Stimulated activated naive CD8-positive, alpha-beta T cell treated with anti-CD3 and anti-CD28 coated beads, Interleukin-15, amount 100 ng/mL, for 72 hours (primary cell): ENCODE results near the gene TMEM200B.
"Not testable (repeated sequence)": the region's sequence is repeated elsewhere in the genome, so short reads cannot be mapped to it uniquely, and the experiment has no call there.

Experiments used
- ATAC-seq: fragments of 150-1000 bp; cut with Tn5 transposase; 2 replicates; pipeline ENCODE4 v1.10.0; 2021; ENCODE audit warnings: mild to moderate bottlenecking, moderate library complexity
- DNase-seq, 2 donors: peaks; one replicate each; pipeline ENCODE4 v3.0.0; 2021 to 2022
- H3K27ac Mint-ChIP-seq, 2 donors: one replicate each; pipeline ENCODE4 v1.8.0; 2022; ENCODE audit warnings: mild to moderate bottlenecking in 2 of 2, mixed read lengths in 2 of 2, moderate library complexity in 2 of 2
- H3K27me3 Mint-ChIP-seq: one replicate; pipeline ENCODE4 v1.8.0; 2022; ENCODE audit warnings: mixed read lengths
- H3K4me1 Mint-ChIP-seq: one replicate; pipeline ENCODE4 v1.8.0; 2022; ENCODE audit warnings: mild to moderate bottlenecking, mixed read lengths
- H3K4me3 Mint-ChIP-seq, 2 donors: one replicate each; pipeline ENCODE4 v1.8.0; 2022; ENCODE audit warnings: mild to moderate bottlenecking in 2 of 2, mixed read lengths in 2 of 2, moderate library complexity in 1 of 2
- H3K9me3 Mint-ChIP-seq, 2 donors: one replicate each; pipeline ENCODE4 v1.8.0; 2022; ENCODE audit warnings: mixed read lengths in 2 of 2

Gene TMEM200B

GRCh38 chr1:29123053-29123886 is 433 bp downstream of the TMEM200B start:
- DNase-seq = peak; percentile 38 to 48
- Mint-ChIP-seq H3K27ac (no peak overlapping the region), H3K4me3 (peak overlapping the region; percentile 76 to 86), H3K9me3 (no peaks in the 10 kb centered on the region), H3K4me1 (peaks cover 22% of the 10 kb centered on the region), H3K27me3 (peaks cover 29% of the 10 kb centered on the region)
- peak; percentile 3 for ATAC-seq

- H3K9me3 Mint-ChIP-seq = no peaks in the 10 kb centered on the region
- H3K27me3 Mint-ChIP-seq = peaks cover 29% of the 10 kb centered on the region
- peaks cover 23% of the 10 kb centered on the region for H3K4me1 Mint-ChIP-seq
- H3K4me3 Mint-ChIP-seq = peak overlapping the region; percentile 76 to 86
- no peak for ATAC-seq
- H3K27ac Mint-ChIP-seq = peak overlapping the region in 1 of 2 donors; percentile 87
- no peak for DNase-seq
These were observed 1.0 kb downstream of the TMEM200B start for GRCh38 chr1:29122682-29123052.

- no peak for ATAC-seq
- peak overlapping the region; percentile 76 to 86 for H3K4me3 Mint-ChIP-seq
These were observed 1.6 kb downstream of the TMEM200B start for GRCh38 chr1:29121936-29122681.

GRCh38 chr1:29121516-29121935 is 2.2 kb downstream of the TMEM200B start:
- Mint-ChIP-seq H3K27me3 (peaks cover 29% of the 10 kb centered on the region), H3K9me3 (no peaks in the 10 kb centered on the region), H3K4me3 (peak overlapping the region; percentile 44 to 45), H3K27ac (no peak overlapping the region), H3K4me1 (peaks cover 31% of the 10 kb centered on the region)
- DNase-seq = no peak
- ATAC-seq = peak; percentile 18

More at GRCh38 chr1:29121936-29122681, 1.6 kb downstream of the TMEM200B start:
- no peaks in the 10 kb centered on the region for H3K9me3 Mint-ChIP-seq
- peaks cover 29% of the 10 kb centered on the region for H3K27me3 Mint-ChIP-seq
- H3K27ac Mint-ChIP-seq = no peak overlapping the region
- no peak for DNase-seq
- H3K4me1 Mint-ChIP-seq = peaks cover 28% of the 10 kb centered on the region

GRCh38 chr1:29120947-29121485 is 2.7 kb downstream of the TMEM200B start:
- ATAC-seq (peak; percentile 85), DNase-seq (peak; percentile 81)
- H3K27ac Mint-ChIP-seq = no peak overlapping the region
- H3K9me3 Mint-ChIP-seq = no peaks in the 10 kb centered on the region
- no peak overlapping the region for H3K4me3 Mint-ChIP-seq
- peaks cover 26% of the 10 kb centered on the region for H3K27me3 Mint-ChIP-seq
- H3K4me1 Mint-ChIP-seq = peaks cover 31% of the 10 kb centered on the region

GRCh38 chr1:29120367-29120766 is 3.3 kb downstream of the TMEM200B start:
- DNase-seq (no peak), ATAC-seq (no peak)
- no peak overlapping the region for H3K27ac Mint-ChIP-seq
- no peak overlapping the region for H3K4me3 Mint-ChIP-seq
- H3K27me3 Mint-ChIP-seq = peaks cover 19% of the 10 kb centered on the region
- H3K4me1 Mint-ChIP-seq = peaks cover 24% of the 10 kb centered on the region
- H3K9me3 Mint-ChIP-seq = no peaks in the 10 kb centered on the region

GRCh38 chr1:29119121-29119929 is 4.4 kb downstream of the TMEM200B start:
- no peak overlapping the region for H3K27ac Mint-ChIP-seq
- no peak overlapping the region for H3K4me3 Mint-ChIP-seq
- ATAC-seq = no peak
- H3K27me3 Mint-ChIP-seq = peaks cover 15% of the 10 kb centered on the region
- no peak for DNase-seq
- no peaks in the 10 kb centered on the region for H3K9me3 Mint-ChIP-seq
- peaks cover 21% of the 10 kb centered on the region for H3K4me1 Mint-ChIP-seq

GRCh38 chr1:29117381-29117780 is 6.3 kb downstream of the TMEM200B start:
- ATAC-seq (no peak), DNase-seq (no peak)
- no peaks in the 10 kb centered on the region for H3K9me3 Mint-ChIP-seq
- no peak overlapping the region for H3K4me3 Mint-ChIP-seq
- peak overlapping the region in 1 of 2 donors; percentile 23 for H3K27ac Mint-ChIP-seq
- H3K27me3 Mint-ChIP-seq = peaks cover 2% of the 10 kb centered on the region
- H3K4me1 Mint-ChIP-seq = peaks cover 23% of the 10 kb centered on the region

- H3K27ac Mint-ChIP-seq = no peak overlapping the region
- no peak for DNase-seq
- no peaks in the 10 kb centered on the region for H3K27me3 Mint-ChIP-seq
- H3K9me3 Mint-ChIP-seq = no peaks in the 10 kb centered on the region
- H3K4me1 Mint-ChIP-seq = peaks cover 23% of the 10 kb centered on the region
- H3K4me3 Mint-ChIP-seq = no peak overlapping the region
- ATAC-seq = no peak
These were observed 9.0 kb downstream of the TMEM200B start for GRCh38 chr1:29114654-29115053.

- peaks cover 23% of the 10 kb centered on the region for H3K4me1 Mint-ChIP-seq
- ATAC-seq (no peak), DNase-seq (no peak)
- no peak overlapping the region for H3K4me3 Mint-ChIP-seq
- H3K9me3 Mint-ChIP-seq = no peaks in the 10 kb centered on the region
- no peaks in the 10 kb centered on the region for H3K27me3 Mint-ChIP-seq
- H3K27ac Mint-ChIP-seq = peak overlapping the region in 1 of 2 donors; percentile 14
These were observed 10.1 kb downstream of the TMEM200B start for GRCh38 chr1:29113413-29114117.

- Mint-ChIP-seq H3K4me1 (peaks cover 23% of the 10 kb centered on the region), H3K27me3 (no peaks in the 10 kb centered on the region), H3K27ac (peak overlapping the region in 1 of 2 donors; percentile 79), H3K4me3 (no peak overlapping the region), H3K9me3 (no peaks in the 10 kb centered on the region)
- ATAC-seq (no peak), DNase-seq (no peak)
These were observed 10.8 kb downstream of the TMEM200B start for GRCh38 chr1:29112705-29113412.

GRCh38 chr1:29108041-29108440 is 15.7 kb downstream of the TMEM200B start:
- not testable (repeated sequence) for H3K4me3 Mint-ChIP-seq, H3K4me1 Mint-ChIP-seq, ATAC-seq, H3K9me3 Mint-ChIP-seq, DNase-seq, H3K27me3 Mint-ChIP-seq, H3K27ac Mint-ChIP-seq

- Mint-ChIP-seq H3K9me3 (no peaks in the 10 kb centered on the region), H3K4me3 (no peak overlapping the region), H3K27me3 (no peaks in the 10 kb centered on the region), H3K4me1 (no peaks in the 10 kb centered on the region), H3K27ac (no peak overlapping the region)
- no peak for ATAC-seq
- no peak for DNase-seq
These were observed 17.9 kb downstream of the TMEM200B start for GRCh38 chr1:29105822-29106221.

GRCh38 chr1:29100487-29100886 is 23.2 kb downstream of the TMEM200B start:
- ATAC-seq (no peak), DNase-seq (no peak)

More at GRCh38 chr1:29100487-29100886, 23.2 kb downstream of the TMEM200B start:
- Mint-ChIP-seq H3K27me3 (no peaks in the 10 kb centered on the region), H3K4me1 (peaks cover 9% of the 10 kb centered on the region), H3K9me3 (no peaks in the 10 kb centered on the region), H3K27ac (no peak overlapping the region), H3K4me3 (no peak overlapping the region)
